Adipose tissue (tissue), 3 donors: ENCODE results near the gene LMAN1L. TPM values are rescaled to one million over a fixed set of nuclear protein-coding genes. Genes with fewer than 3 reads are reported as not detected.

Experiments used
- H3K27ac ChIP-seq: one replicate; pipeline ENCODE4 v1.5.1; 2013; ENCODE audit warnings: low read depth, low read length
- WGBS, 3 donors: extraction: QIAGEN DNeasy Blood & Tissue Kit; methylation state at CpG; one replicate each; pipeline ENCODE4 v1.1.7; 2013; 5-methylcytosine and 5-hydroxymethylcytosine counted together
- polyA plus RNA-seq, 3 donors: library from polyadenylated mRNA; stranded (reverse); fragments of 200-250 nt; gene quantifications; one replicate each; pipeline ENCODE4 v1.2.3, GENCODE V29; 2013
- donor health status: healthy with polysubstance abuse.
- donor health status: Bipolar disorder and iron deficiency.
- donor health status: healthy.

LMAN1L gene
- polyA plus RNA-seq, 3 donors, result 0.01 TPM; not detected in 2

- no peak overlapping the region for H3K27ac ChIP-seq
- WGBS, 3 donors, result 74 to 80% (median 75%) methylated on average over 2 of the region's 2 CpGs
These were observed 52.7 kb downstream of the LMAN1L start for GRCh38 chr15:74865316-74865715.

- WGBS, 3 donors, result 73 to 87% (median 86%) methylated on average over 6 of the region's 6 CpGs
- no peak overlapping the region for H3K27ac ChIP-seq
These were observed 53.5 kb downstream of the LMAN1L start for GRCh38 chr15:74866090-74866489.

- WGBS, 3 donors, result 3 to 26% (median 17%) methylated on average over 1 of the region's 1 CpG
- H3K27ac ChIP-seq, result no peak overlapping the region
These were observed 54.9 kb downstream of the LMAN1L start for GRCh38 chr15:74867466-74868038.

GRCh38 chr15:74868059-74868458 is 55.4 kb downstream of the LMAN1L start:
- WGBS, 3 donors, result 34 to 59% (median 42%) methylated on average over 6 of the region's 6 CpGs
- no peak overlapping the region for H3K27ac ChIP-seq

GRCh38 chr15:74869372-74869725 is 56.7 kb downstream of the LMAN1L start:
- no peak overlapping the region for H3K27ac ChIP-seq

- 18 to 29% (median 23%) methylated on average over 6 of the region's 6 CpGs for WGBS, 3 donors
- H3K27ac ChIP-seq, result no peak overlapping the region
These were observed 57.2 kb downstream of the LMAN1L start for GRCh38 chr15:74869726-74870407.

- no peak overlapping the region for H3K27ac ChIP-seq
- WGBS, 3 donors, result 25% methylated on average over 6 of the region's 6 CpGs
These were observed 58.0 kb downstream of the LMAN1L start for GRCh38 chr15:74870436-74871215.

GRCh38 chr15:74872702-74873035 is 60.0 kb downstream of the LMAN1L start:
- WGBS, 3 donors, result 1% methylated on average over 11 of the region's 11 CpGs
- peak overlapping the region; percentile 19 for H3K27ac ChIP-seq

- 1% methylated on average over 39 to 49 of the region's 52 CpGs for WGBS, 3 donors
These were observed 60.6 kb downstream of the LMAN1L start, which contains the start of gene SCAMP2 for GRCh38 chr15:74873036-74873755. Gene SCAMP2, minus strand, starts transcription at chr15:74873365. Its CDS starts 110 bp downstream, at chr15:74873255.

GRCh38 chr15:74873756-74874424 is 61.3 kb downstream of the LMAN1L start:
- H3K27ac ChIP-seq, result no peak overlapping the region
- WGBS, 3 donors, result 30 to 39% (median 32%) methylated on average over 16 of the region's 16 CpGs

More at GRCh38 chr15:74873036-74873755, 60.6 kb downstream of the LMAN1L start, which contains the start of gene SCAMP2:
- peak within 1 kb of the TSS; percentile 19 for H3K27ac ChIP-seq

Other genes with a start within 250 kb of the LMAN1L start
- 10 to 100 TPM; 30.2 to 50.6 (median 50.1) TPM for gene CLK3, start 197.0 kb upstream of the LMAN1L start, polyA plus RNA-seq
- 10 to 100 TPM in 2 of 3 donors, 1 to 10 TPM in 1; 8.4 to 16.2 (median 13.4) TPM for gene EDC3, start 116.8 kb upstream of the LMAN1L start, polyA plus RNA-seq
- 10 to 100 TPM in 1 of 3 donors, 1 to 10 TPM in 1, under 1 TPM in 1; 0.21 to 12.7 (median 1.2) TPM for gene CYP1A1, start 87.3 kb upstream of the LMAN1L start, polyA plus RNA-seq
- gene CYP1A2, start 64.0 kb upstream of the LMAN1L start, polyA plus RNA-seq, result under 1 TPM in 2 of 3 donors, not detected in 1; 0.07 to 0.27 TPM
- gene CSK, start 30.8 kb upstream of the LMAN1L start, polyA plus RNA-seq, result 10 to 100 TPM; 13.2 to 33.6 (median 31.7) TPM
- not detected for gene CPLX3, start 13.8 kb downstream of the LMAN1L start, polyA plus RNA-seq
- 10 to 100 TPM; 18.1 to 24.7 (median 22.6) TPM for gene ULK3, start 30.3 kb downstream of the LMAN1L start, polyA plus RNA-seq
- gene SCAMP2, start 60.5 kb downstream of the LMAN1L start, polyA plus RNA-seq, result 10 to 100 TPM; 26.3 to 48.1 (median 34.8) TPM
- gene MPI, start 77.2 kb downstream of the LMAN1L start, polyA plus RNA-seq, result 10 to 100 TPM; 16.9 to 24.3 (median 24.1) TPM
- gene FAM219B, start 94.0 kb downstream of the LMAN1L start, polyA plus RNA-seq, result 10 to 100 TPM; 20.3 to 65.4 (median 43.0) TPM
- gene COX5A, start 125.2 kb downstream of the LMAN1L start, polyA plus RNA-seq, result 100 to 1,000 TPM; 192 to 378 (median 239) TPM
- gene RPP25, start 143.9 kb downstream of the LMAN1L start, polyA plus RNA-seq, result 1 to 10 TPM; 3.4 to 6.3 (median 5.0) TPM
- 10 to 100 TPM in 1 of 3 donors, 1 to 10 TPM in 2; 1.5 to 49.1 (median 2.8) TPM for gene SCAMP5, start 182.7 kb downstream of the LMAN1L start, polyA plus RNA-seq
- gene PPCDC, start 210.8 kb downstream of the LMAN1L start, polyA plus RNA-seq, result 10 to 100 TPM; 11.1 to 25.0 (median 19.1) TPM